Inferior parietal cortex (tissue), 1 donor: ENCODE measurements around the gene MAGI2.
"Not testable (repeated sequence)": the region's sequence is repeated elsewhere in the genome, so short reads cannot be mapped to it uniquely, and the experiment has no call there.

Source experiments
- DNase-seq: peaks from one replicate; pipeline ENCODE4 v3.0.0-alpha.2; 2016; ENCODE audit errors: extremely low spot score

The MAGI2 gene

DNA sequence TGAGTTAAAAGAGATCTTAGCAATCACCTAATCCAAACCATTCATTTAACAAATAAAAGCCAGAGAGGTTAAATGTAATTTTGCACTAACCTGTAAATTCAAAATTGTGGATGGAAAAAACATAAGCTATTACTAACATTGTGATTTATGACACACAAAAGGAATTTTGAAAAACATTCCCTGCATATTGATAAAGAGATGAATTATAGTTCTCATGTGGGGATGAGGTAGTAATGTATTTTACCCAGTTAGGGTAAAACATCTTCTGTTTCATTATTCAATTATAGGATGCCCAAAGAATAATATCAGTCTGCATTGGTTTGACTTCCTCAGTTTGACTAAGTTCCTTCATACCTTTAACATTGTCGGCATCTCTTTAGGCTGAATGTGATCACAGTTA lies 1093.6 kb downstream of the MAGI2 start:
- no peak for DNase-seq

DNA sequence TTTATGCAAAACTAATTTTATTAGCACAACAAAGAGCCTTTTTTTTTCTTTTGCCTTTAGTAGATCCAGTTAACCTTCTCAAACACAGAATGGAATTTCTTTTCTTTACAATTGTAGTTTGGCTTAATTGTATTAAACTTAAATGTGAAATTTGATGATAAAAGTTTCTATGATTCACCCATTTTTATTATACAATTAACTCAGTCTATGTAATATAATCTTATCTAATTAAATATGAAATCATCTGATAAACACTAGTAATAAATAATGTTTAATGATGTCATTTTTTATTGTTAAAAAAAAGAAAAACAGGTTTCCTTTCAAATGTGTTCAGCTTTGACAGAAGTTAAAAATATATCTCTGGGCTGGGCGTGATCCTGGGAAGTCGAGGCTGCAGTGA lies 1095.8 kb downstream of the MAGI2 start:
- no peak for DNase-seq

DNA sequence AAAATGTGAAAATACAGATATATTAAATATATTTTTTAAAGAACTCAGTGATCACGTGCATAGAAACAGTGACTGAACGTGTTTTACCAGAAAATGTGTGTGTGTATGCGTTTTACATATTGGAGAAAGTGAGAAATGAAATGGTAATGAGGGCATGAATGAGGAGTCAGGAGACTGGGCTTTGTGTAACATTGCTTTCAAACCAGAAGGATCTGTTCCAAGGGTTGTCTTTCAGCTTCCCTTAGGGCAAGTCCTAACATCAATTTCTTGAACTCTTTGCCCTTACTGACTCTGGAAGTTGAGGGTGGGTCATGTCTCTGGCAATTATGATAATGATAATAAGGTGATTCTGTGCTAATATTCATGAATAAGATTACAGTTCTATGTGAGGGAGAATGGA lies 1097.6 kb downstream of the MAGI2 start:
- no peak for DNase-seq

DNA sequence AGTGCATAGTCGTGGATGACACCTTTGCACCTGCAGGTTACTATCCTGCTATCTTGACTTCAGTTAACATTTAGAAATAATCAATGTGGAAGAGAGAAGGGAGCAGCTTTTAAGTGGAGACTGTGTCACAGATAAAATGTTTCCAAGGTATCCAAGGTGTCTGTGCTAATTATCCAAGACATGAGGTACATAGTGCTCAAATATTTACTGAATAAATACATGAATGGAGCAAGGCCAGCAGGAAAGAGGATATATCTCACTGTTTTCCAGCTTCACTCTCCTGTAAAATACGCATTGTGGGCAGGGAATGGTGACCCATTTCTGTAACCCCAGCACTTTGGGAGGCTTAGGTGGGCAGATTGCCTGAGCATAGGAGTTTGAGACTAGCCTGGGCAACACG lies 1102.5 kb downstream of the MAGI2 start:
- DNase-seq: no peak

DNA sequence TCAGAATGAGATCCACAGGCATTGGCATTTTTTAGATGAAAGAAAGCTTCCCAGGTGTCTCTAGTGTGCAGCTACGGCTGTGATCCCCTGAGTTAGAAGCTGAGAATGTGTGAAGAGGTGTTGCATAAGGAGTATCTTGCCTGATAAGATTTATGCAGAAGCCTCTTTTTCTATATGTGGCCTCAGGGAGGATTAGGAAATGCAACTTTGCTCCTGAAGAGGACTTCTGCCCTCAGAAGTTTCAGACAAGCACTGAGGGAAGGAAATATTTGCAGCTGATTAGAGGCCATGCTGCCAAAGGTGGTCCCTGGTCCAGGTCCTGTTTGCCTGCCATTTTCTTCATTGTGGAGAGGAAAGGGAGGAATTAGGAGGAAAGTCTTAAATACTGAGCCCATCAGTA lies 1103.1 kb downstream of the MAGI2 start:
- peak; percentile 29 for DNase-seq

DNA sequence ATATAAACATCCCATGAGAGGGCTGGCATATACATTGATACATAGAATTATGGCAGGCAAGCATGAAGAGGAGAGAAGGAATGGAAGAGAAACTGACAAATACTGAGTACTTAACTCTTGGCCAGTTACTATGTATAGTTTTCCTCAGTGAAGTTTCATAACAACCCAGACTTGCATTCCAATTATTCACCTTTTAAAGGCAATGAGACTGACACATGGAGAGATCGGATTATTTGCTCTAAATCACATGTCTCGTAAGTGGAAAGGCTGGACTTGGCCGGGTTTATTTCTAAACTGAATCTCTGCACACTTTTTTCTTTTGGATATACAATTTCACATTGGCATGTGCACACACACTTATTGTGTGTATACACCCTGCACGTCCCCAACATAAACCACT lies 1106.6 kb downstream of the MAGI2 start:
- no peak for DNase-seq

DNA sequence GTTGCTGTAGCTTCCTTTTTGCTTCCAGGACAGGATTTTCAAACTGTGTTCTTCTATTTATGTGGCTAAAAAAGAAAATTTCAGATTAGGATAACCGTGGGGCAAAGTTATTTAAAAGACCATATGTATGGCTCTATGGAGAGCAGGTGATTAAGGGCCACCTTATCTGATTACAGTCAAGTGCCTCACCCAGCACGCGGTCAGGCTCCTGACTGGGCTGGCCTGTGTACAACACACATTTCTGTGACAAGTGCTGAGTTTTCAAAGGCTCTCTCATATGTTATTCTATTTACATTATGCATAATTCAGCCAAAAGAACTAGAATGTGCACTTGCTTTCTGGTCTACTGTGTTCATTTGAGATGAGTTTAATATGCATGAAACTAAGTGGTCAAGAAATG lies 1107.5 kb downstream of the MAGI2 start:
- no peak for DNase-seq

DNA sequence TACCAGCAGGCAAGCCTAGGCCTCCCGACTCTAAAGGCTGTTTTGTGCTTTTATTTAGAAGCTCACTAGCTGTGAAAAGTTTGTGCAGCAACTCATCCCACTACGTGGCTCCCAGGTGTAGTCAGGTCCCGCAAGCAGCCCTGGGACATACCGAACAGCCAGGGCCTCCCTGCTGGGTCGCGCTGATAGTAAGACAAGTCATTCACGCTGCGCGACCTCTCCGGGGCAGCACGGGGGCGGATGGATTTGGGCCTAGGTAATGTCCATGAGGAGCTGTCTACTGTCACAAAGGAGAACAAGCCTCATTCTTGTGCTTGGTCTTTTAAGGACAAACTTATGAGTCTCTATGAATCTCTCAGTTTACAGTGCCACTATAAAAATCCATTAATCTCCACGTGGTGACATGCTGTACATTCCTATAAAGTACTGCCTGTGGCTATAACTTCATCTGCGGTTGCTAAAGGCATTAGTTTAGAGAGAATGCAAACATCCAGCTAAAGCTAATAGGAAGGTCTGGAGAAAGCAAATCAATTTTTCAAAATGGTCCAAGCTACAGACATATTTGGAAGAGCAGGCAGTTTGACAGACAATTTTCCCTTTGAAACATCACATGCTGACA lies 1108.1 kb downstream of the MAGI2 start:
- no peak for DNase-seq

DNA sequence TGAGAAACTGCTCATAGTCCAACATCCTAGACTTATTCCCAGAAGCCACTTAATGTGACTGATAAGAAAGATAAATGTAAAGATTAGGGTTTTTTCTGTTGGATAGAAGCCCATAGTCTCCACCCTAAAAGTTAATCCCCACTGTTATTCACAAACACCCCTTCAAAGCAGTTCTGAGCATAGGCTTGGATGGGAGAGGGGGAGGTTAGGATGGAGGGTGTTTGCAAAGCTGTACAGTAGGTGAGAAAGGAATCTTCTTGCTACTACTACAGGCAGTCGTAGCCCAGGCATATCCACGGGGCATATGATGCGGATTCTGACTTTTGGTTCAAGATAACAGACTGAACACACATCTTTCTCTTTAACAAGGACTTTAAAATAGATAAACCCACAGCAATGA lies 1119.0 kb downstream of the MAGI2 start:
- no peak for DNase-seq

DNA sequence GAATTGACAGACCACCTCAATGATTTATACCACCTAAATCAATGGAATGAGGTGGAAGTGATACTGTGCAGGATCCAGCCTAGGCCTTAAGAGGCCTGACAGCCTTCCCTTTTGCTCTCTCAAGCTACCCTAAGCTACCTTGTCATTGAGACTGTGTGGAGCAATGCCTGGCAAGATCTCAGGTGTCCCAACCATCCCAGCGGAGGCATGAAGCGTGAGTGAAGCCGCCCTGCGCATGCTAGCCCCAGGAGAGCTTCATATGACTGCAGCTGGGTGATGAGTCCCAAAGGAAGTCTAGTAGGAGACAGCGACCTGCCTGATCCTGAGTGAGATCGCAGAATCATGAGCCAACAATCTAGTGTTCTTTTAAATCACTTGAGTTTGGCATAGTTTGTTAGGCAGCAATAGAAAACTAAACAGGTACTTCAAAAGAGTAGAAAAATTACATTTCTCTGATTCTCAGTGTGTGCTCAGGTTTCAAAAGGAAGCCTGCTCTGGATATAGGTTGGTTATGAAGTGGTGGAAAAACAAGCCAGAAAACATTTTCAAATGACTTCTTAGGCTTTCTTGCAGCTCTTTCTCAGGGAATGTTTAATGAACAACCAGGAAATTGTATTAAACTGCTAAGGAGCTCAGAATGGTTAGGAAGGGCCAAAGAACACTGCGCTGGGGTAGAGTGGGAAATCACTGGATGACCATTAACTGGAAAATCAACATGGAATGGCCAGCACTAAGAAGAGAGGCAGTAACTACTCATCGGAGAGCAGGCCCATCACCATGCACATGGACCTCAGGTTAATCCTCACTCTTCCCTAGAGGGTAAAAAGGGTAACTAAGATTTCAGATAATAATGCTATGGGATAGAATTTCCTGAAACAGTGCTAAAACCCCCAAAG lies 1119.7 kb downstream of the MAGI2 start:
- DNase-seq: no peak

DNA sequence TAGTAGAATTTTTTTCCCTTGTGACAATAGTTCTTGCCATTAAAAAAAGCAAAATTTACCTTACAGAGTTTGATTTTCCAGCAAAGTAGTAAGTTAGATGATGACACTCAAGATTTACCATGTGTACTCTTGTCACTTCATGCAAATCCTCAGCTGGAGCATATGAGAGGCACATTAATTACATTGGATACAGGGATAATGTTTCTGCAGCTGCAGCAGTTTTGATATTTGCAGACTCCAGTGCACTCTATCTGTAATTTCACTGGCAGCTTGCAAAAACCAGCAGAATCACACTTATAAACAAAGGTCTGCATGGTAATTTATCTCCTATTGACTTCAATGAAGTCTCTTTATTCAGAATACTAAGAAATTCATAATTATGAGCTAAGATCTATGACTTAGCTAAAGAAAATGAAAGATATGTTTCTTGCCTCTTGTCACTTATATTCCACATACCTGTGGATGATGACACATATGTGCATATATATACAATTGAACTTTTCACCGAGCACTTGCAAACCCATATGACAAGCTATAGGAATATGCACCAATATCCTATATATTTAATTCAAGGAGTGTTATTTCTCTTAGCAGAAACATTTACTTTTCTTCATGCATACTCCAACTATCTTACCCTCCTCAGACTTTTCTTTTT lies 1124.3 kb downstream of the MAGI2 start:
- no peak for DNase-seq

DNA sequence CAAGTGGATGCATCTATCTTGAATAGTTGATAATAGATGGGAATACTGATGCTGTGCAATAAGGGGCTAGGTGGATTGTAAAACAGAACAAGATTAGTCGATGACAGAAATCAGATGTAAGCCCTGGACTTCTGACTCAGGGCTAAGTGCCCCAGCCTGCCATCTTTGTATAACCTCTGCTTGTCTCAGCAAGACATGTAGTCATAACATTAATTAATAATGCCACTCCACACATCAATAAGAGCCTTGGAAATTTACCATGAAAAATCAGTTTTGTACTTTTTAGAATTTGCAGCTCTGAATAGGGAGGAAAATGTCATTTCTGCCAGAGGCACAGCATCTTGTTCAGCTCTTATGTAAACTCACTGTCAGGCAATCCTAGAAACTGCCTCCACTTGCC lies 1125.7 kb downstream of the MAGI2 start:
- no peak for DNase-seq

DNA sequence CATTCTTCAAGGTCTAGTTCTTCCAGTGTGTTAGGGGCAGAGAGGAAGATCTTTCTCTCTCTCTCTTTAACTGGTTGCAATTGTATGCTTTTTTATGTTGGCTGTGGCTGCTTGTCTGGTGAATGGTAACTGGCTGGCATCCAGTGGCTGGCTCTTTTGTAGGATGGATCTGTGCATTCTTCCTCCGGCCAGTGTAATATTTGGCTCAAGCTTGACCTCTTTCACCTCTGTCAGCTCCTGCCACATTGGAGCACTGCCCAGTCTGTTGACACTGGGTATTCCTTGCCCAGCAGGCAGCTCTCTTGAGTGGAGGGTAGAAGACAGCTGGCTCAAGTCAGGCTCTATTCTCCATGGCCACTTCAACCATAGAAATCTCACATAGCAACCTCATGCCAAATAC lies 1126.6 kb downstream of the MAGI2 start:
- no peak for DNase-seq

DNA sequence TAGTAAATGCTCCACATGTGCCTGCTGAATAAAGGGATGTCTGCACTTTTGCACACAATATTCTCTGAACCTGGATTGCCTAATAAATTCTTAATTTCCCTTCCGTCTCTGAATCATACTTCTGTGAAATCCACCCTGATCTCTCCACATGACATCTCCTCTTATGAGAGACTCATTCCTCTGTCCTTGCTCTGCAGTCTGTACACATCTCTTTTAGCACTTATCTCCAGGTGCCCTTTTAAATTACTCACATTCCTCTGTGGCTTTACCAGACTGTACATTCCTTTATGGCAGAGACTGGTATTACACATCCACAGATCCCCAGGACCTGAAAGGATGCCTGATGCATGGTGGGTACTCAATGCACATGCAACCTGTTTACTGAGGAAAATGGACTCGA lies 1127.3 kb downstream of the MAGI2 start:
- no peak for DNase-seq

DNA sequence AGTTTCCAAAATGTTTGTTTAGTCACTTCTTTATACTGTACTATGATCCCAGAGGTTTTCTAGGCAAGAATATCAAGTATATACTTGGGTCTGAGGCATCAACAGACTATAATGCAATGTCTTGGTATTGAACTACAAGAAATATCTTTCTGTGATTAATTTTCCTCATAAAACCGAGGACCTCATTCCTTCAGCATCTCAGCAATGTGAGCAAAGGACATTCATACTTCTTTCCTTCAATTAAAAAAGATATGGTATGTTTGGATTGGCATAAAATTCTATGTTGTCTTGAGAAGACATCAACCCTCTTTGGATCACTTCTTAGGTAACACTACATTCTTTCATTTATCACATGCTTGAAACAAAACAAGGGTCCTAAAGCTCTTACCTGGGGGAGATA lies 1130.3 kb downstream of the MAGI2 start:
- no peak for DNase-seq

DNA sequence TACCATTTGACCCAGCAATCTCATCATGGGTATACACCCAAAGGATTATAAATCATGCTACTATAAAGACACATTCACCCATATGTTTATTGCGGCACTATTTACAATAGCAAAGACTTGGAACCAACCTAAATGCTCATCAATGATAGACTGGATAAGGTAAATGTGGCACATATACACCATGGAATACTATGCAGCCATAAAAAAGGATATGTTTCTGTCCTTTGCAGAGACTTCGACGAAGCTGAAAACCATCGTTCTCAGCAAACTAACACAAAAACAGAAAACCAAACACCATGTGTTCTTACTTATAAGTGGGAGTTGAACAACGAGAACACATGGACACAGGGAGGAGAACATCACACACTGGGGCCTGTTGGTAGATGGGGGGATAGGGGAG lies 1131.2 kb downstream of the MAGI2 start:
- not testable (repeated sequence) for DNase-seq

DNA sequence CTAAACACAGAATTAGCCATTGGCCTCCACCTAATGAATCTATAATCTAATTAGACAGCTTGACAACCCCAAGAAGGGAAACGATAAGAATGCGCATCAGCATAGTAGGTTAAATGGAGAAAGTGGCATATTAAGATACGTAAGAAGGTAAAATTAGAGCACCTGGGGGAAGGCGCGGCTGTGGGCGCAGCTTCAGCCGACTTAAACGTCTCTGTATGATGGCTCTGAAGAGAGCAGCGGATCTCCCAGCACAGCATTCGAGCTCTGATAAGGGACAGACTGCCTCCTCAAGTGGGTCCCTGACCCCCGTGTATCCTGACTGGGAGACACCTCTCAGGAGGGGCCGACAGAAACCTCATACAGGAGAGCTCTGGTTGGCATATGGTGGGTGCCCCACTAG lies 1136.1 kb downstream of the MAGI2 start:
- DNase-seq: no peak

DNA sequence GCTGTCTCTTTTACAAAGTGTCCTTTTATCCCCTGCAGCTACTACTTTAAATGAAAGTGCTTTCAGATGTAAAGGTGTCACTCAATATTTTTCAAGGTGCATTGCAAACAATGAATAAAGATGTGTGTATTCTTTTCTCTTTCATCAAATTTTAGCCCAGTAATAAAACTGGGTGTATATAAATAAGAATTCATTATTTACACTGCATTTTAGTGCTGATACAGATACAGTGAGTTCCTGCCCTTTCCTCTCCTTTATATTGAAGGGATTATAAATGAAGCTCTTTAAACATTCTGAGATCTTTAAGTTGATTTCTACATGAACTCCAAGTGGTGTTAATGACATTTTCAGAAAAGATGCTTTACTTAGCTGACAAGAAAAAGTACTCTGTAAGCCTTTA lies 1137.4 kb downstream of the MAGI2 start:
- no peak for DNase-seq

DNA sequence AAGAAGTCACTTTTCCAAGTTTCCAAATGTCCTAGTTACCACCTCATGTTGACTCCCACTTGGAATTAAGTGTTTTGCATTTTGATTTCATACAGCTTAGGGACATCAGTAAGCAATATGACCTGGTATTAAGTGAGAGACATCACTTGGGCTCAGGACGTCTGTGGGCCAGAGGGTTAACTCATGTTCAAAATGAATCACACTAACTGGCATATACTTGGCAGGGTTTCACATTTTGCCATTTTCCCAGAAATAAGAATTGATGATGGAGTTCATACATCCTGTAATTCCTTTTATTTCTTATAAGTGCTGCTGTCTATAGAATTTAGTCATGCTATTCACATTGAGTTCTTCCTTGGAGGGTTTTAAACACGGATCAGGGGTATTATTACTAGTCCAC lies 1138.3 kb downstream of the MAGI2 start:
- no peak for DNase-seq

DNA sequence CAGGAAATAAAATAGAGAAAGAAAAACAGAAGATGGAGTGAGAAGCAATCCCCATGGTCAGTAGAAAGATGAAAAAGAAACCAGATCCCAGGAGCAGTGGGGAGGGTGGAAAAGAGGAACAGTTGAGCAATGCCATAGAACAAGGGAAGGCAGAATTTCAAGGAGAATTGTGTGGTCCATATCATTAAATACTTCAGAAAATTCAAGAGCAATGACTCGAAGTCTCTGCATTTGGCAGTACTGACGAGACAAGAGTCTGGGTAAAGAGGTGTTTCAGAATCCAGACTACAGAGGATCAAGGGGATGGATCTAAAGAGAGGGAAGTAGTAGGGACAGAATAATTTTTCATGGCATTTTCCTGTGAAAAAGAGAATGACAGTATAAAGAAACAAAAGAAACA lies 1142.3 kb downstream of the MAGI2 start:
- no peak for DNase-seq

DNA sequence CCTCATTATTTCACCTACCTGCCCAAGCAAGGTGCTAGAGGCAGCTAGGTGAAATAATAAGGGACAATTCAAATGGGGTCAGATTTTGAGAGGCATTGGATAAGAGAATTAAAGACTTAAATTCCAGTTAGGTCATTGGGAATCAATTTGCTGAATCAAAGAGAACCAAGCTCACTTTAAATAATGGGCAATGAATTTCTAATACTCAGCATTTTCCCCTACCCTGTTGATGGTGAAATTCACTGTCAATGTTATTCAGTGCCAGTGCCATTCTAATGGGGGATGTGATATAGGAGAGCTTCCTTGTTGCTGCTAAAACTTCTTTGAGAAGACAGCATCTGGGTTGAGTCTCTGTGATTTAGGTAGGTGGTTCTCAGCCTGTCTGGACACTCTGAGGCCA lies 1145.6 kb downstream of the MAGI2 start:
- DNase-seq: no peak

DNA sequence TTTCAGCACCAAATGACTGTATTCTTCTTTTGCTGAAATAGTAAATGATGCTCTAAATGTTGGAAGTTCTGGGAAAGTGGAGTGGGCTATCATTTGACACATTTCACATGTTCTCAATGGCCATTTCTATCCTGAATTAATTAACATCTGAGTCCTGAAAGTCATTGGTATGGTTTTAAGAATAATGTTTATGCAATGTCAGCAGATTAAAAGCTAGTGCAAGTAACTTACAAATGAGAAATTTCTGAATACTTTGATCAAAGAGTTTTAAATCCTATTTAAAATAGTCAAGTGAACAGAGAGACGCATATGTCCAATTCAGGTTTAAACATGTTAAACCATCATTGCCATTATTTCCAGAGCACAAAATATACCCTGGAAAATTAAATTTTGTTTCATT lies 1146.8 kb downstream of the MAGI2 start:
- DNase-seq: no peak

DNA sequence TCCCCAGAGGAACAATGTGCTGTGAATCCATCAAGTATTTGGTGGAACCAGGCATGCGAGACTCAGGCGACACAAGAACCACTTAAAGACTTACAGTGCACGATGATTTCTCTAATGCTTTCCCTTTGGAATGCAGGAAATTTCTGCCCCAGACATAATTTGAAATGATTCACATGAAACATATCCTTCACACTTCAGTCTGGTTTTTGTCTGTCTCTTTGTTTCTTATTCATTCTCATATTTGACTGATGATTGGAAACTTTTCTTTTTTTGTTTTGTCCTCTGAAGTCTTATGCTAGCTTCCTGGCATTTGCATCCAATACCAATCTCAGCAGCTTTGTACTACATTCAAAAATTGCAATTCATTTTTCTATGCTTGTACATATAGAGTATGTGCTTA lies 1152.1 kb downstream of the MAGI2 start:
- no peak for DNase-seq
